Adrenal gland (tissue), 5 donors: ENCODE data around the gene ADAT3.

Experiments
- CTCF ChIP-seq, 6 experiments: fragments of 450-650 bp in 4 of 6; fragments of 200-600 bp in 2 of 6; sonication (generic) in 1 of 6; IDR thresholded peaks; 1 replicate in 5 of 6; 2 replicates in 1 of 6; pipeline versions ENCODE4 v1.5.1 to v1.8.0; 2016 to 2021; ENCODE audit warnings: antibody characterized with exemption in 6 of 6, mild to moderate bottlenecking in 2 of 6, moderate library complexity in 1 of 6
- POLR2A ChIP-seq, 2 donors: fragments of 450-650 bp; IDR thresholded peaks; one replicate each; pipeline ENCODE4 v1.6.1; 2017; ENCODE audit warnings: antibody characterized with exemption in 2 of 2, mild to moderate bottlenecking in 2 of 2, moderate library complexity in 1 of 2
- donor health status: DM: no; HTN: no; CAD: no.

- TF ChIP-seq POLR2A (IDR thresholded peaks at IDR 0.05) = no peak
- TF ChIP-seq CTCF (IDR thresholded peaks at IDR 0.05) = no peak
Observed at GRCh38 chr19:1862068-1862423, 43.2 kb upstream of the ADAT3 start.
